HL-60 (cell line): ENCODE data around the gene ME1.

ENCODE experiments used
- DNase-seq, 2 experiments: peaks; one replicate each; pipeline ENCODE4 v3.0.0-alpha.2; 2010 to 2020; ENCODE audit warnings: low read depth in 1 of 2, low spot score in 1 of 2
- H3K27ac ChIP-seq: fragments of 250-450 bp; sonication (Bioruptor Pico); replicated peaks from 2 replicates; pipeline ENCODE4 v1.5.1; 2020; ENCODE audit warnings: mild to moderate bottlenecking, moderate library complexity
- H3K27me3 ChIP-seq: fragments of 250-450 bp; sonication (Bioruptor Pico); 2 replicates; pipeline ENCODE4 v1.5.1; 2021; ENCODE audit warnings: mild to moderate bottlenecking, moderate library complexity; ENCODE audit not compliant: insufficient read depth, poor library complexity, severe bottlenecking
- H3K4me3 ChIP-seq: replicated peaks from 2 replicates; pipeline ENCODE4 v1.5.1; 2011; ENCODE audit warnings: mild to moderate bottlenecking, control low read depth, low read length; ENCODE audit not compliant: insufficient read depth
- CTCF ChIP-seq: IDR thresholded peaks from one replicate; pipeline ENCODE4 v1.5.1; 2011; ENCODE audit warnings: low read length, control low read depth, inconsistent platforms; ENCODE audit not compliant: insufficient read depth
- GABPA ChIP-seq: IDR thresholded peaks from 2 replicates; pipeline ENCODE4 v1.6.1; 2012; ENCODE audit warnings: low read depth
- POLR2AphosphoS5 ChIP-seq: IDR thresholded peaks from 2 replicates; pipeline ENCODE4 v1.6.1; 2012; ENCODE audit warnings: low read depth
- REST ChIP-seq: IDR thresholded peaks from 2 replicates; pipeline ENCODE4 v1.6.1; 2012; ENCODE audit warnings: low read depth; ENCODE audit not compliant: insufficient replicate concordance
- SPI1 ChIP-seq: IDR thresholded peaks from 2 replicates; pipeline ENCODE4 v1.6.1; 2012; ENCODE audit warnings: low read depth, mild to moderate bottlenecking, borderline replicate concordance

The ME1 gene

DNA sequence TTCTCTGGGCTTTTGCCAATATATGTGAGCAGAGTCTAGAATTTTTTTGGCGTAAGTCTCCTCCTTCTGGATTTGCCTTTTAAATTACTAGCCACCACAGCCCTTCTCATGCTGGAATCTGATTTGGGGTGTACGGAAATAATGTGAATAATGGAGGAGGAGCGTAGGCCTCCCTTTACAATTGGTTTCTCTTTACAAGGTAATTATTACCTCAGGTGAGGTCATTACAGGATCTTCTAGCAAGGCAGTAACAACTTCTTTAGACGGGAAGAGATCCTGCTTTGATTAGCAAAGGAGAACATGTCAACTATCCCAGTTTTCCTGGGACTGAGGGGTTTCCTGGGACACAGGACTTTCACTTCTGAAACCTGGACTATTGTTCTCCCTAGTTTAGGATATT lies 228.8 kb downstream of the ME1 start:
- TF ChIP-seq CTCF = no peak
- no peak for TF ChIP-seq GABPA
- no peak for TF ChIP-seq REST
- no peak for TF ChIP-seq POLR2AphosphoS5
- no peak for TF ChIP-seq SPI1
- no peak for DNase-seq
- no peaks in the 10 kb centered on the region for H3K27me3 ChIP-seq
- H3K27ac ChIP-seq = no peak overlapping the region
- H3K4me3 ChIP-seq = no peak overlapping the region

GRCh38 chr6:83199863-83200225 lies 231.0 kb downstream of the ME1 start:
- H3K27ac ChIP-seq = no peak overlapping the region
- no peaks in the 10 kb centered on the region for H3K27me3 ChIP-seq

More at GRCh38 chr6:83199863-83200225, 231.0 kb downstream of the ME1 start:
- no peak overlapping the region for H3K4me3 ChIP-seq
- DNase-seq = no peak
- no peak for TF ChIP-seq GABPA
- TF ChIP-seq CTCF = no peak
- TF ChIP-seq REST = no peak
- no peak for TF ChIP-seq SPI1
- no peak for TF ChIP-seq POLR2AphosphoS5
